MM.1S (cell line): ENCODE results near the gene DOP1A.

Experiments used
- EZH2 ChIP-seq: fragments of 300-600 bp; sonication (generic); optimal IDR thresholded peaks from 2 replicates; pipeline ENCODE3; 2017; ENCODE audit warnings: low read depth, mild to moderate bottlenecking, antibody characterized with exemption, low read length, mixed read lengths
- TF ChIP-seq, protein P1 (sequence below): fragments of 300-600 bp; sonication (generic); IDR thresholded peaks from 2 replicates; pipeline ENCODE4 v1.5.1; 2016; ENCODE audit warnings: antibody characterized with exemption, low read length, mixed read lengths

GRCh38 chr6:83071023-83071422 is 3.6 kb downstream of the DOP1A start:
- TF ChIP-seq, protein P1, sequence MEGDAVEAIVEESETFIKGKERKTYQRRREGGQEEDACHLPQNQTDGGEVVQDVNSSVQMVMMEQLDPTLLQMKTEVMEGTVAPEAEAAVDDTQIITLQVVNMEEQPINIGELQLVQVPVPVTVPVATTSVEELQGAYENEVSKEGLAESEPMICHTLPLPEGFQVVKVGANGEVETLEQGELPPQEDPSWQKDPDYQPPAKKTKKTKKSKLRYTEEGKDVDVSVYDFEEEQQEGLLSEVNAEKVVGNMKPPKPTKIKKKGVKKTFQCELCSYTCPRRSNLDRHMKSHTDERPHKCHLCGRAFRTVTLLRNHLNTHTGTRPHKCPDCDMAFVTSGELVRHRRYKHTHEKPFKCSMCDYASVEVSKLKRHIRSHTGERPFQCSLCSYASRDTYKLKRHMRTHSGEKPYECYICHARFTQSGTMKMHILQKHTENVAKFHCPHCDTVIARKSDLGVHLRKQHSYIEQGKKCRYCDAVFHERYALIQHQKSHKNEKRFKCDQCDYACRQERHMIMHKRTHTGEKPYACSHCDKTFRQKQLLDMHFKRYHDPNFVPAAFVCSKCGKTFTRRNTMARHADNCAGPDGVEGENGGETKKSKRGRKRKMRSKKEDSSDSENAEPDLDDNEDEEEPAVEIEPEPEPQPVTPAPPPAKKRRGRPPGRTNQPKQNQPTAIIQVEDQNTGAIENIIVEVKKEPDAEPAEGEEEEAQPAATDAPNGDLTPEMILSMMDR: no peak
- TF ChIP-seq EZH2: no peak
